ENCODE results near the gene ORC3. TPM values are rescaled to one million over a fixed set of nuclear protein-coding genes. Genes with fewer than 3 reads are reported as not detected.
A peak's percentile ranks its signal among the peaks of the same experiment; 100 is the strongest.
"Not testable (repeated sequence)": the region's sequence is repeated elsewhere in the genome, so short reads cannot be mapped to it uniquely, and the experiment has no call there.

ORC3 gene
- total RNA-seq, 2 donors from 2014 or later, result 14.3 to 14.4 TPM

DNA sequence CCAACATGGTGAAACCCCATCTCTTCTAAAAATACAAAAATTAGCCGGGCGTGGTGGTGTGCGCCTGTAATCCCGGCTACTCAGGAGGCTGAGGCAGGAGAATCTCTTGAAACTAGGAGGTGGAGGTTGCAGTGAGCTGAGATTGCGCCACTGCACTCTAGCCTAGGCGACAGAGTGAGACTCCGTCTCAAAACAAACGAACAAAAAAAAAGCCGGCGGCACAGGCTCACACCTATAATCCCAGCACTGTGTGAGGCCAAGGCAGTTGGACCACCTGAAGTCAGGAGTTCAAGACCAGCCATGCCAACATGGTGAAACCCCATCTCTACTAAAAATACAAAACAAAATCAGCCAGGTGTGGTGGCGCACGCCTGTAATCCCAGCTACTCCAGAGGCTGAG, 106.9 kb downstream of the ORC3 start:
- peak overlapping the region; percentile 89 for H3K27ac Mint-ChIP-seq
- peak overlapping the region; percentile 71 for H3K4me3 Mint-ChIP-seq
- not testable (repeated sequence) for DNase-seq; H3K9me3 ChIP-seq (ENCODE audit: control insufficient read depth, low read length, poor library complexity, severe bottlenecking); ATAC-seq; H3K27me3 Mint-ChIP-seq; H3K36me3 Mint-ChIP-seq (ENCODE audit: low read depth)
- peaks cover 42% of the 10 kb centered on the region for H3K4me1 Mint-ChIP-seq

DNA sequence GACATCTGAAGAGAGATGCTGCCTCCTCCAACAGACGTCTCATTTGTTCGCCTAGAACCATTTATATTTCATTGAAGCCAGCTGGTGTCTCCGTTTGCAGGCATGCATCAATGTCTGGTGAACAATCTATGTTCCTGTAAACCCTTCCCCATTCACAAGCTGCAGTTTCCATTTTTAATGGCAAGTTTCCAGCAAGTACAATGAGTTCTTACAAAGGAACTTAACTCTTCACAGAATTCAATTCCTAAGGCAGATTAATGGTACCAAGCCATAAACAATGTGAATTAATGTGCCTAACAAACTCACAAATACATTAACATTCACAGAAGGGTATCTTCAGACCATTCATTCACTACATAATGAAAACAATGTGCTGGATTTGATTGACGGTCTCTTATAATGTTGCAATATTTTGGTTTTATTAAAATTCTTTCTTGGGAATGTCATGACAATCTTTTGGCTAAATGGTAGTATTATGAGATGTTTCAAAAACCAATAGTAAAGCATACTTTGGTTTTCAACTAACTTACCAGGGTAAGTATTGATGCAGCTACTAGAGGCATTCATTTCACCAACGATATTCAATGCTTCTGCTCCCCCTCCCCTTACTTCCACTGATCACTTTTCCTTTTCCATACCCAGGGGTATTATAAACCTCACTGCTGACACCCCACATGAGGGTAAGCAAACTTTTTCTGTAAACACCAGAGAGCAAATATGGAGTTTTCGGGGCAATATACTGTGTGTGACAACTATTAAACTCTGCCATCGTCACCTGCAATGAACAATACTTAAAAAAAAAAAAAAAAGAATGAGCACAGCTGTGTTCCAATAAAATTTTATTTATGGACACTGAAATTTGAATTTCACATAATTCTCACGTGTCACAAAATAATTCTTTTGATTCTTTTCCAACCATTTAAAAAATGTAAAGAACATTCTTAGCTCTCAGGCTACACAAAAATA, 107.9 kb downstream of the ORC3 start:
- H3K27ac Mint-ChIP-seq, result peak overlapping the region; percentile 93
- H3K4me1 Mint-ChIP-seq, result peaks cover 45% of the 10 kb centered on the region
- H3K4me3 Mint-ChIP-seq, result peak overlapping the region; percentile 97
- DNase-seq (no peak), ATAC-seq (no peak)
- H3K36me3 Mint-ChIP-seq (ENCODE audit: low read depth), result peaks cover 6% of the 10 kb centered on the region
- H3K9me3 ChIP-seq (ENCODE audit: control insufficient read depth, low read length, poor library complexity, severe bottlenecking), result no peaks in the 10 kb centered on the region
- H3K27me3 Mint-ChIP-seq, result no peaks in the 10 kb centered on the region

DNA sequence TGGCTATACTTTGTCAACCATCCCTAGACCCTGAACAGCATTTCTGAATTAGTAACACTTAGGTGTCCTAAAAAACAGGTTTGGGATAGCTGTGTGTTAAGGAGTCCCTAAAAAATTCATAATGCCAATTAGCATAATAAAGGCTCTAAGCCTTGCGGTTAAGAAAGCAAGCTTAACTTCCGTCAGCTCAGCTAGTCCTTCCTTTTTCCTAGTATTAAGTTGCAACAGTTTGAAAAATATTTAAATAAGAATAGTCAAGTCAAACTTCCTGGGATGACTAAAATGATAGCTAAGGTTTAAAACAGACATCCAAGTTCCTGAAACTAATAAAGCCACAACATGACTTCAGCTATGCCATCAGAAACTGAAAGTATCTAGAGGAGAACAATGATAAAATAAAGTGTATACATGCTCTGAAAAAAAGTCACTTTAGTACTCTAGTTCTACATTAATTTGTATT, 108.6 kb downstream of the ORC3 start:
- peak overlapping the region; percentile 93 for H3K27ac Mint-ChIP-seq
- peaks cover 42% of the 10 kb centered on the region for H3K4me1 Mint-ChIP-seq
- DNase-seq (no peak), ATAC-seq (no peak)
- H3K4me3 Mint-ChIP-seq, result peak overlapping the region; percentile 97
- peaks cover 6% of the 10 kb centered on the region for H3K36me3 Mint-ChIP-seq (ENCODE audit: low read depth)
- H3K9me3 ChIP-seq (ENCODE audit: control insufficient read depth, low read length, poor library complexity, severe bottlenecking), result no peaks in the 10 kb centered on the region
- no peaks in the 10 kb centered on the region for H3K27me3 Mint-ChIP-seq

DNA sequence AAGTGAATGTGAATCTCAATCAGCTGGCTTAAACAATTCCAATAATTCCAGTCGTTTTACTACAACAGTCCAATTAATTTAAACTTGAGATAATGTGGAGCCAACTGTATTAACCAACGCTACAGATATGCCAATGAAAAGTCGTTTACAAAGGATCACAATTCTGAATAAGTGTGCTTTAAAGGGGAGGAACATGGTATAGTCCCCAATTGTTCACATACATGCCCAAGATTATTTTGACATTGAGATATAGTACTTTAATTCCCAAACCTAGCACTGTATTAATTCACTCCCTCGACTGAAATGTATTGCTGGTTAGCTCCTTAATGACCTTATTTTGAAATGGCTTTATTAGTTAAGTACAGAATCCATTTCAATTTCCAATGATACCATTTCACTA, 109.6 kb downstream of the ORC3 start:
- H3K36me3 Mint-ChIP-seq (ENCODE audit: low read depth), result peaks cover 6% of the 10 kb centered on the region
- H3K27me3 Mint-ChIP-seq, result no peaks in the 10 kb centered on the region
- H3K27ac Mint-ChIP-seq, result peak overlapping the region; percentile 93
- no peaks in the 10 kb centered on the region for H3K9me3 ChIP-seq (ENCODE audit: control insufficient read depth, low read length, poor library complexity, severe bottlenecking)
- H3K4me3 Mint-ChIP-seq, result peak overlapping the region; percentile 97
- peaks cover 38% of the 10 kb centered on the region for H3K4me1 Mint-ChIP-seq
- no peak for DNase-seq
- ATAC-seq, result no peak

DNA sequence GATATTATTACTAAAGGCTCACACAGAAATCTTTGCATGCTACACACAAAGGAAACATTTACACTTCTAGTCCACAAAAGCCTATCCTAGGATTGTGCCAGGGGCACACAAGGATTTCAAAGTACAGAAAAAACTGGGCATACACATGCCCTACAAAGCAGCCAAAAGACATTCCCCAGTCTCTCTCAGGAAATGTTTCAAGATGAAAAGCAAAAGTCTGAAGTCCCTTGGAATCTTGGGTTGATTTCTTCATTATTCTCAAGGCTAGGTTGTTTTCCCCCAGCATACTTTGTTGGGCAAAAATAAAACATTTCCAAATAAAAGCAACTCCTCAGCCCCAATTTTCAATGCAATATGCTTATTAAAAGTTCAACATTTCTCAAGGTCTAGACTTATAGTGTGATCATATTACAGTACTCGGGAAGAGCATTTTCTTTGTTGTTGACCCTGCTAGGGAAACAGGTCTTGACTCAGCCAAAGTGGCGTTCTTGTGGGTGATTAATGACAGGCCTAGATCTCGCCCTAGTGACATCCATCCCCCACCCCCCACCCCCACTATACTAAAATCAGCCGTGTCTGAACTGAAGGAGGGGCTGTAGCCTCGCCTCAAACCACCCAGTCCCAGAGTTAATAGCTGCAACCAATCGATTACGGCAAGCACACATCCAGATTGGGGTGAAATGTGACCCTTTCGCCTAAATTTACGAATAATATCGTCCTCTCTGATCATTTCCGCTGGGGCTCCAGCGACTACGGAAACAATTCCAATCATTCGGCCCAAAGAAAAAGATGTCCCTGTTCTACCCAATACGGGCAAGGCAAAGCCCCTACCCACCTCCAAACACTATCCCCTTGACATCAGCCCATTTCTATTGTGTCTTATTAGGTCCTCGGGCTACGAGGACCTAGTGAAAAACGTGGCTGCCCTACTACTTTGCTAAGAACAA, 110.7 kb downstream of the ORC3 start:
- Mint-ChIP-seq H3K4me1 (peaks cover 35% of the 10 kb centered on the region), H3K4me3 (peak overlapping the region; percentile 97), H3K36me3 (ENCODE audit: low read depth) (peaks cover 6% of the 10 kb centered on the region), H3K27me3 (no peaks in the 10 kb centered on the region), H3K27ac (peak overlapping the region; percentile 93)
- peak in 1 of 3 donors; percentile 22 for DNase-seq
- ATAC-seq, result peak; percentile 11
- no peaks in the 10 kb centered on the region for H3K9me3 ChIP-seq (ENCODE audit: control insufficient read depth, low read length, poor library complexity, severe bottlenecking)

DNA sequence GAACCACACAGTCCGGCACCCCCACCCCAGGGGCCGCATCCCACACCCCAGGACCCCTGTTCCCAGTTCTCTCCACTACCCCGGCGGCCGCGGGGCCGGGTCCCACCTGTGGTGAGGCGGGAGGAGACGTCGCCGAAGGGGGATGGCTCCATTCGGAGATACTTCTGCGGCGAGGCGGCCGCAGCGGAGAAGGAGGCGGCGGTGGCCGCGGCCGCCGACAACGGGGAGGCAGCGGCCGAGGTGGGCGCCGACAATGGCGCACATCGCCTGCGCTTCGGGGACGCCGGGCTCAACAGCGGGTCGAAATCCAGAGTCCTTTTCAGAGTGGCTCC, 111.4 kb downstream of the ORC3 start:
- peaks cover 29% of the 10 kb centered on the region for H3K4me1 Mint-ChIP-seq
- peak in 1 of 3 donors; percentile 13 for DNase-seq

DNA sequence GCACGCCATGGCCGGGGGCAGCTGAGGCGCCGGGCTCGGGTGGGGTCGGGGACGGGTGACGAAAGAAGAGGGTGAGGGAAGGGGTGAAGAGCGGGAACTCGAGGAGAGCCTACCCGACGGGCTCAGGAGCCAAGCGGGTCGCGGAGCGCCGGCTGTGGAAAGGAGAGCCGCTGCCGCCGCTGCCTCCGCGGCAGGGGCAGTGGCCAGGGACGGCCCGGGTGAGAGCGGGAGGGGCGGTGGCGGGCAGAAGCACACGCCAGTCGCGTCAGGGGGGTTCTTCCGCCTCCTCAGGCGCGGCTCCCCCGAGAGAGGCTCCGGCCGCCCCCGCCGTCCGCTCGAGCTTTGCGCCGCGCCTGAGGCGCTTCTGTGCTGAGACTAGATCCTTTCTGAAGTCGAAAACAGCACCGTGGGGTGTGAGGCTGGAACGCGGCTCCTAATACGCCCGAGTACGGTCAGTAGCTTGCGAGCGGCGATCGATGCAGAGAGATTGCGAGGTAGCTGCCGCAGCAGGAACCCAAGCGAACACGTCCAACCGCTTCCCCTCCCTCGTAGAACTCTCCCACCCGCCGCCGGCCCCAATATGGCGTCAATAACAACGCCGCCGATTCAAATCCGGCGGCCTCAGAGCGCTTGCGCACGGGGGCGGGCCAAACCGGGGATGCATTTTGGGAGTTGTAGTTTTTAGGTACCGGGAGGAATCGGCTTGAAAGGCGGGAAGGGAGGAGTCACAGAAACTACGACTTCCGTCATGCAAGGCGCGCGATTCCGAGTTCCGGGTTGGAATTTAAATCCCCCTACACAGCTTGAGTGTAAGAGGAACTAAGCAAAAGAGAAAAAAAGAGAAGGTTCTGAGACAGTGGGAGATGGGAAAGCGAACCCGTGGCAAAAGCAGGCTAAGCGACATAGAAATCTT, 112.0 kb downstream of the ORC3 start, which contains the start of gene AKIRIN2:
Gene AKIRIN2, minus strand, starts transcription at position 558 of the 913 bp plus-strand sequence. Its CDS starts 549 bp downstream, at position 9.
- Mint-ChIP-seq H3K27ac (peak within 1 kb of the TSS; percentile 93), H3K27me3 (no peaks in the 10 kb centered on the region), H3K4me1 (peaks cover 28% of the 10 kb centered on the region), H3K36me3 (ENCODE audit: low read depth) (peaks cover 6% of the 10 kb centered on the region), H3K4me3 (peak within 1 kb of the TSS; percentile 97)
- no peaks in the 10 kb centered on the region for H3K9me3 ChIP-seq (ENCODE audit: control insufficient read depth, low read length, poor library complexity, severe bottlenecking)
- DNase-seq (peak; percentile 88 to 96 (median 95)), ATAC-seq (peak; percentile 84)

More for the DNA sequence above, 111.4 kb downstream of the ORC3 start:
- no peak for ATAC-seq
- Mint-ChIP-seq H3K27me3 (no peaks in the 10 kb centered on the region), H3K4me3 (peak overlapping the region; percentile 97), H3K36me3 (ENCODE audit: low read depth) (peaks cover 6% of the 10 kb centered on the region), H3K27ac (peak overlapping the region; percentile 93)
- no peaks in the 10 kb centered on the region for H3K9me3 ChIP-seq (ENCODE audit: control insufficient read depth, low read length, poor library complexity, severe bottlenecking)

DNA sequence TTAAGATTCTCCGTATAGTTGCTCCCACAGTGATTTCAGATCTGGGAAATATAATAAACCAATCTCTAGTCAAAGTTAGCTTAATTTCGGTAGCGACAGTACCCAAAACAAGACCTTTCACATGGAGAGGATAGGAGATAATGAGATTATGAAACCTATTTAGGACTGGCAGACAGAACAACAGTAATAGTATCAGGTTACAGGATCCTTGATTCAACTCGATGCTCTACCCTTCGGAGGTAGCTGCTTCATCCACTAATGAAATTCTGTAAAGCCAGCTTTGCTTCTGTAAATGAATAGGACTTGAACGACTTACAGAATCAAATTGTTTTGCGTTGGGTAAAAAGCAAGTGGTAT, 112.6 kb downstream of the ORC3 start:
- Mint-ChIP-seq H3K36me3 (ENCODE audit: low read depth) (peaks cover 6% of the 10 kb centered on the region), H3K27me3 (no peaks in the 10 kb centered on the region), H3K27ac (peak overlapping the region; percentile 93), H3K4me3 (peak overlapping the region; percentile 97), H3K4me1 (peaks cover 26% of the 10 kb centered on the region)
- ATAC-seq (no peak), DNase-seq (no peak)
- H3K9me3 ChIP-seq (ENCODE audit: control insufficient read depth, low read length, poor library complexity, severe bottlenecking), result no peaks in the 10 kb centered on the region

DNA sequence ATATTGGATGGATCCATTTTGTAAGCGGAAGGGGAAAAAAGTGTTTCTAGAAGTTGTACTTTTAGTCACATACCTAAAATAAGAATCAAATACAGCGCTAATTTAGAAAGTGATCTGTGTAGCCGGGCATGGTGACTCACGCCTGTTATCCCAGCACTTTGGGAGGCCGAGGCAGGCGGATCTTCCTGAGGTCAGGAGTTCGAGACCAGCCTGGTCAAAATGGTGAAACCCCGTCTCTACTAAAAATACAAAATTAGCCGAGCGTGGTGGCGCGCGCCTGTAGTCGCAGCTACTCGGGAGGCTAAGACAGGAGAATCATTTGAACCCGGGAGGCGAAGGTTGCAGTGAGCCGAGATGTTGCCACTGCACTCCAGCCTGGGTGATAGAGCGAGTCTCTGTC, 113.1 kb downstream of the ORC3 start:
- ATAC-seq; DNase-seq; H3K36me3 Mint-ChIP-seq (ENCODE audit: low read depth); H3K27me3 Mint-ChIP-seq; H3K9me3 ChIP-seq (ENCODE audit: control insufficient read depth, low read length, poor library complexity, severe bottlenecking): not testable (repeated sequence)
- peak overlapping the region; percentile 93 for H3K27ac Mint-ChIP-seq
- H3K4me1 Mint-ChIP-seq, result peaks cover 23% of the 10 kb centered on the region
- H3K4me3 Mint-ChIP-seq, result peak overlapping the region; percentile 97

DNA sequence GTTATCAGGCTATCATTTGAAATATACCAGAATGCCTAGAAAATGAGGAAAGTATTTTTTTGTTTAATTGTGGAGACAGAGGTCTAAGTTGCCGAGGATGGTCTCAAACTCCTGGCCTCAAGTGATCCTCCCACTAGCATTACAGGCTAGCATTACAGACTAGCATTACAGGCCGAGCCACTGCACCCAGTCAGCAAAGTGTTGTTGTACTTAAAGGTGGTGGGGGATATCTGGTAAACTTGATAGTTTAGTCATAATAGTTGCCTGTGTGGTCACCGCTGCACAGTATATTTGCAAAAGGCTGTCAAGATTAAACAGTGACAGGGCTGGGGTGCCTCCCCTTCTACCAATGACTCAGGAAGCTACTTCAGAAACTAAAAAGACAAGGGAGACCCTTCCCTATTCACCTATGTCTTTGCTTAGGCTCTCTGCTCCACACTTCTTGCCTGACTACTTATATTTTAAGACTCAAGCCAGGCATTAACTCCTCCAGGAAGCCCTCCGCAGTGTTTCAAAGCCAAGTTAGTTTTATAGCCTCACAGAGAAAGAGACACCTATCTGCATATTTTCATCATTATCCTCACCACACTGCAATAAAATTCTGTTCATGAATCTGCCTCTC, 115.2 kb downstream of the ORC3 start:
- Mint-ChIP-seq H3K36me3 (ENCODE audit: low read depth) (peaks cover 6% of the 10 kb centered on the region), H3K4me1 (peaks cover 17% of the 10 kb centered on the region), H3K27me3 (no peaks in the 10 kb centered on the region), H3K27ac (no peak overlapping the region), H3K4me3 (no peak overlapping the region)
- DNase-seq (no peak), ATAC-seq (no peak)
- H3K9me3 ChIP-seq (ENCODE audit: control insufficient read depth, low read length, poor library complexity, severe bottlenecking), result no peaks in the 10 kb centered on the region

DNA sequence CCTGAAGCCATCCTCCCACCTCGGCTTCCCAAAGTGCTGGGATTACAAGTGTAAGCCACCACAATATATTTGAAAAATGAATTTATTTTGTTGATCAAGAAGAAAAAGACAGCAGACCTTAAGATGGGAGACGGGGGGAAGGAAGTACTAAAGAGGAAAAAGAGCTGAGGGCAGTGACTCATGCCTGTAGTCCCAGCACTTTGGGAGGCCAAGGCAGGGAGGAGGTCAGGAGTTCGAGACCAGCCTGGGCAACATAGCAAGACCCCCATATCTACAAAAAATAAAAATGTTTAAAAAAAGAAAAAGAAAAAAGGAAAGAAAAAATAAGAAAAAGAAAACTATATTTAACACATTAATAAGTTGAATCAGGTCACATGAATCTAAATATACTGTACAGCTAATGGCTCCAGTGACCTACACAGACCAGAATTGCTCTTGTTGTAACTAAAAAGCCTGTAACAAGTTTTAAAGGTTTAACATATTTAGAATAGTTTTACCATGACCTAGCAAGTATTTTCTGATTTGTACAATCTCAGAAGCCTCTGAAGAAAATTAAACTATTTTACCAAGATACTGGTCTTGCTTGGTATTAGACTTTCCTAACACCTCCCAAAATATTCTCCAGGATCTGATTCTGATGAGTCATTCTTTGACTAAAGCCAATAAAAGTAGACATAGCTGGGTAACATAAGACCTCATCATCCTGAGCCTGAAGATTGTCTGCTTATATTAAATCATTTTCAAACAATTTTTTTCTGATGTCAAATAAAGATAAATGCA, 116.4 kb downstream of the ORC3 start:
- ATAC-seq (no peak), DNase-seq (no peak)
- H3K4me3 Mint-ChIP-seq, result no peak overlapping the region
- peaks cover 11% of the 10 kb centered on the region for H3K4me1 Mint-ChIP-seq
- no peaks in the 10 kb centered on the region for H3K27me3 Mint-ChIP-seq
- H3K36me3 Mint-ChIP-seq (ENCODE audit: low read depth), result peaks cover 3% of the 10 kb centered on the region
- no peaks in the 10 kb centered on the region for H3K9me3 ChIP-seq (ENCODE audit: control insufficient read depth, low read length, poor library complexity, severe bottlenecking)
- no peak overlapping the region for H3K27ac Mint-ChIP-seq
